ENCODE data around the gene C1orf185.
"Not testable (repeated sequence)": the region's sequence is repeated elsewhere in the genome, so short reads cannot be mapped to it uniquely, and the experiment has no call there.

Gene C1orf185

DNA sequence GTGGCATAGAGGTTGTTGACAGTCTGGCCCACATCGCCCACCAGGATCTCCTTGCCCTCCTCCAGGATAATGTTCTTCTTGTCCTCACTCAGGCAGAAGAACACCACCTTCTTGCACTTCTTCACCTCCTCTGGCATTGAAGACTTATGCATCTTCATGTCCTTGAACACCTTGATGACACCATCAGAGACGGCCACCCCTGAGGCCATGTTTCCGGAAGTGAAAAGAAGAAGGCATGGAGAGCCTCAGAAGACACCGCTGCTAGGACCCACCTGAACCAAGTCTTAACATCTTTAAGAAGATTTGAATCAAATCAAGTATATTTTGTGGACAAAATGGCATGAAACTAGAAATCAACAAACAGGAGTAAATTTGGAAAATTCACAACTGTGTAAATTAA is 56.2 kb downstream of the C1orf185 start:
- TF ChIP-seq, protein P1, sequence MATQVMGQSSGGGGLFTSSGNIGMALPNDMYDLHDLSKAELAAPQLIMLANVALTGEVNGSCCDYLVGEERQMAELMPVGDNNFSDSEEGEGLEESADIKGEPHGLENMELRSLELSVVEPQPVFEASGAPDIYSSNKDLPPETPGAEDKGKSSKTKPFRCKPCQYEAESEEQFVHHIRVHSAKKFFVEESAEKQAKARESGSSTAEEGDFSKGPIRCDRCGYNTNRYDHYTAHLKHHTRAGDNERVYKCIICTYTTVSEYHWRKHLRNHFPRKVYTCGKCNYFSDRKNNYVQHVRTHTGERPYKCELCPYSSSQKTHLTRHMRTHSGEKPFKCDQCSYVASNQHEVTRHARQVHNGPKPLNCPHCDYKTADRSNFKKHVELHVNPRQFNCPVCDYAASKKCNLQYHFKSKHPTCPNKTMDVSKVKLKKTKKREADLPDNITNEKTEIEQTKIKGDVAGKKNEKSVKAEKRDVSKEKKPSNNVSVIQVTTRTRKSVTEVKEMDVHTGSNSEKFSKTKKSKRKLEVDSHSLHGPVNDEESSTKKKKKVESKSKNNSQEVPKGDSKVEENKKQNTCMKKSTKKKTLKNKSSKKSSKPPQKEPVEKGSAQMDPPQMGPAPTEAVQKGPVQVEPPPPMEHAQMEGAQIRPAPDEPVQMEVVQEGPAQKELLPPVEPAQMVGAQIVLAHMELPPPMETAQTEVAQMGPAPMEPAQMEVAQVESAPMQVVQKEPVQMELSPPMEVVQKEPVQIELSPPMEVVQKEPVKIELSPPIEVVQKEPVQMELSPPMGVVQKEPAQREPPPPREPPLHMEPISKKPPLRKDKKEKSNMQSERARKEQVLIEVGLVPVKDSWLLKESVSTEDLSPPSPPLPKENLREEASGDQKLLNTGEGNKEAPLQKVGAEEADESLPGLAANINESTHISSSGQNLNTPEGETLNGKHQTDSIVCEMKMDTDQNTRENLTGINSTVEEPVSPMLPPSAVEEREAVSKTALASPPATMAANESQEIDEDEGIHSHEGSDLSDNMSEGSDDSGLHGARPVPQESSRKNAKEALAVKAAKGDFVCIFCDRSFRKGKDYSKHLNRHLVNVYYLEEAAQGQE (IDR thresholded peaks at IDR 0.05; ENCODE audit: insufficient replicate concordance, low read depth), result no peak
- TF ChIP-seq SPI1 (IDR thresholded peaks at IDR 0.05; ENCODE audit: borderline replicate concordance, low read depth), result no peak
- no peak for TF ChIP-seq GABPA (IDR thresholded peaks at IDR 0.05; ENCODE audit: low read depth)
- TF ChIP-seq POLR2AphosphoS5 (IDR thresholded peaks at IDR 0.05; ENCODE audit: low read depth), result no peak
- TF ChIP-seq CTCF (IDR thresholded peaks at IDR 0.05; ENCODE audit: insufficient read depth, low read length), result no peak
- H3K27ac ChIP-seq (replicated peaks), result no peak overlapping the region
- DNase-seq (ENCODE audit: low read depth in 1 of 2, low spot score in 1 of 2), result no peak
- H3K4me3 ChIP-seq (replicated peaks; ENCODE audit: insufficient read depth, low read length), result no peak overlapping the region
- no peaks in the 10 kb centered on the region for H3K27me3 ChIP-seq (ENCODE audit: insufficient read depth, poor library complexity, severe bottlenecking)

- H3K27ac ChIP-seq (replicated peaks); H3K27me3 ChIP-seq (ENCODE audit: insufficient read depth, poor library complexity, severe bottlenecking); H3K4me3 ChIP-seq (replicated peaks; ENCODE audit: insufficient read depth, low read length): not testable (repeated sequence)
- peak; percentile 93 for TF ChIP-seq SPI1 (IDR thresholded peaks at IDR 0.05; ENCODE audit: borderline replicate concordance, low read depth)
- peak in 1 of 2 experiments; percentile 10 for DNase-seq (ENCODE audit: low read depth in 1 of 2, low spot score in 1 of 2)
Observed at GRCh38 chr1:51162560-51162959, 60.5 kb downstream of the C1orf185 start.

- TF ChIP-seq GABPA (IDR thresholded peaks at IDR 0.05; ENCODE audit: low read depth), result no peak
- TF ChIP-seq POLR2AphosphoS5 (IDR thresholded peaks at IDR 0.05; ENCODE audit: low read depth), result no peak
- no peak for TF ChIP-seq SPI1 (IDR thresholded peaks at IDR 0.05; ENCODE audit: borderline replicate concordance, low read depth)
- TF ChIP-seq CTCF (IDR thresholded peaks at IDR 0.05; ENCODE audit: insufficient read depth, low read length), result no peak
- TF ChIP-seq, protein P1 (IDR thresholded peaks at IDR 0.05; ENCODE audit: insufficient replicate concordance, low read depth), result no peak
- H3K27ac ChIP-seq (replicated peaks), result no peak overlapping the region
- no peak overlapping the region for H3K4me3 ChIP-seq (replicated peaks; ENCODE audit: insufficient read depth, low read length)
- no peak for DNase-seq (ENCODE audit: low read depth in 1 of 2, low spot score in 1 of 2)
- H3K27me3 ChIP-seq (ENCODE audit: insufficient read depth, poor library complexity, severe bottlenecking), result no peaks in the 10 kb centered on the region
Observed at GRCh38 chr1:51165540-51165939, 63.5 kb downstream of the C1orf185 start.

- Histone ChIP-seq H3K27me3 (ENCODE audit: insufficient read depth, poor library complexity, severe bottlenecking) (no peaks in the 10 kb centered on the region), H3K4me3 (replicated peaks; ENCODE audit: insufficient read depth, low read length) (no peak overlapping the region), H3K27ac (replicated peaks) (no peak overlapping the region)
- TF ChIP-seq, protein P1 (IDR thresholded peaks at IDR 0.05; ENCODE audit: insufficient replicate concordance, low read depth), result no peak
- TF ChIP-seq CTCF (IDR thresholded peaks at IDR 0.05; ENCODE audit: insufficient read depth, low read length) (no peak), POLR2AphosphoS5 (IDR thresholded peaks at IDR 0.05; ENCODE audit: low read depth) (no peak), SPI1 (IDR thresholded peaks at IDR 0.05; ENCODE audit: borderline replicate concordance, low read depth) (no peak), GABPA (IDR thresholded peaks at IDR 0.05; ENCODE audit: low read depth) (no peak)
- peak in 1 of 2 experiments; percentile 7 for DNase-seq (ENCODE audit: low read depth in 1 of 2, low spot score in 1 of 2)
Observed at GRCh38 chr1:51168266-51168845, 66.3 kb downstream of the C1orf185 start.

Data from HL-60 (cell line).